SIG-M5 treated with dmso at 0.1 percent for 504 hours (cell line): ENCODE measurements around the gene COPS2.

Experiments
- DNase-seq: peaks from one replicate; lab custom pipeline; 2025; ENCODE audit not compliant: unreplicated experiment; lab: John Stamatoyannopoulos, UW

The COPS2 gene

GRCh38 chr15:49163678-49164077 is 8.3 kb upstream of the COPS2 start:
- DNase-seq, result no peak

- peak; percentile 7 for DNase-seq
Measured at GRCh38 chr15:49155834-49156627, 632 bp upstream of the COPS2 start.

GRCh38 chr15:49154799-49155109 is 645 bp downstream of the COPS2 start:
- DNase-seq, result no peak

GRCh38 chr15:49154359-49154758 is 1.0 kb downstream of the COPS2 start:
- DNase-seq, result peak; percentile 8

GRCh38 chr15:49152552-49153312 is 2.7 kb downstream of the COPS2 start:
- no peak for DNase-seq

GRCh38 chr15:49151831-49152230 is 3.6 kb downstream of the COPS2 start:
- no peak for DNase-seq

GRCh38 chr15:49148727-49149126 is 6.7 kb downstream of the COPS2 start:
- DNase-seq, result no peak

GRCh38 chr15:49148298-49148697 is 7.1 kb downstream of the COPS2 start:
- no peak for DNase-seq

- peak; percentile 10 for DNase-seq
Measured at GRCh38 chr15:49145651-49146609, 9.5 kb downstream of the COPS2 start.

- no peak for DNase-seq
Measured at GRCh38 chr15:49137861-49138260, 17.5 kb downstream of the COPS2 start.

- DNase-seq, result no peak
Measured at GRCh38 chr15:49135911-49136310, 19.5 kb downstream of the COPS2 start.

- no peak for DNase-seq
Measured at GRCh38 chr15:49135342-49135857, 20.0 kb downstream of the COPS2 start.

GRCh38 chr15:49134683-49135341 is 20.6 kb downstream of the COPS2 start:
- no peak for DNase-seq

GRCh38 chr15:49131403-49131802 is 24.0 kb downstream of the COPS2 start:
- DNase-seq, result no peak

GRCh38 chr15:49124371-49124770 is 31.0 kb downstream of the COPS2 start:
- DNase-seq, result no peak

GRCh38 chr15:49122541-49123062 is 32.8 kb downstream of the COPS2 start:
- DNase-seq, result no peak

GRCh38 chr15:49121901-49122300 is 33.5 kb downstream of the COPS2 start:
- DNase-seq, result no peak

- DNase-seq, result no peak
Measured at GRCh38 chr15:49120832-49121231, 34.6 kb downstream of the COPS2 start.

- DNase-seq, result no peak
Measured at GRCh38 chr15:49116108-49116857, 39.1 kb downstream of the COPS2 start.

- peak; percentile 46 for DNase-seq
Measured at GRCh38 chr15:49115062-49115461, 40.3 kb downstream of the COPS2 start.
